SH-SY5Y (cell line): Measurements from ENCODE around the gene C19orf38.

Experiments used
- GATA2 ChIP-seq: IDR thresholded peaks from 2 replicates; pipeline ENCODE4 v1.6.1; 2011; ENCODE audit warnings: mild to moderate bottlenecking, low read depth, low read length
- GATA3 ChIP-seq: IDR thresholded peaks from 2 replicates; pipeline ENCODE4 v1.6.1; 2011; ENCODE audit warnings: low read depth, mild to moderate bottlenecking, low read length, moderate library complexity

DNA sequence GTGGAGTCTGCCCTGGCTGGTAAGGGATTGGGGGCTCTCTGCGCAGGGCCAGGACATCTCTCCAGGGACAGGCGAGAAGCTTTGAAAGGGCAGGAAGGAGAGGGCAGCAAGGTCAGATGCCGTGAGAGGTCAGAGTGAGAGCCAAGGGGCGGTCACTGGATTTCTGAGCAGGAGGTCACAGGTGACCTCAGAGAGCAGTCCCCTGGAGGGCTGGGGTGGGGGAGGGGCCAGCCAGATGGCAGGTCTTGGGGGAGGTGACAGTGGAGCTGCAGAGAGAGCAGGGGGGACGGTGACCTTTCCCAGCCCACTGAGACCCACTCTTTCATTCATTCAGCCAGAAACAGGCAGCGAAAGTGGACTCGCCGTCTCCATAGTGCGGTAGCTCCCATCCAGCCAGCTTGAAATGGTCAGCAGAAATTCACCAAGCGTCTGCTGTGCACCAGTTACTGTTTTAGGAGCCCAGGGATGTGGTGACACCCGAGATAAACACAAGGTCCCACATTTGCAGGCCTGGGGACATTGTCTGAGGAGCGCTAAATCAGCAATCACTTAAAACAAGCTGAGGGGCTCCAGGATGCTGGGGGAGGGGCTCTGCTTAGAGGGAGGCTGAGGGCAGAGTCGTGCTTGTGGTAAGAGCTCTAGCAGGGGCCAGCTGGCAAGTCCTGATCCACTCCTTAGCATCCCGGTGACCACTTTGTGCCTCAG is 33.3 kb downstream of the C19orf38 start:
- TF ChIP-seq GATA3, result no peak
- TF ChIP-seq GATA2, result no peak
